Astrocyte of the cerebellum (primary cell): ENCODE results near the gene FOXP1.

Experiments
- DNase-seq: peaks from one replicate; pipeline ENCODE4 v3.0.0-alpha.2; 2011; ENCODE audit warnings: low read depth
- H3K4me3 ChIP-seq: 2 replicates; pipeline ENCODE4 v1.5.1; 2011; ENCODE audit warnings: mild to moderate bottlenecking, low read depth, low read length, moderate library complexity
- CTCF ChIP-seq: IDR thresholded peaks from 2 replicates; pipeline ENCODE4 v1.5.1; 2012; ENCODE audit warnings: low read length, low read depth, moderate library complexity, mild to moderate bottlenecking; ENCODE audit errors: missing control alignments
- in situ Hi-C: cut with HindIII; loops from 2 replicates; pipeline ENCODE4 v1.10.0; 2017; ENCODE audit warnings: low sequenced_read_pairs

FOXP1 gene

GRCh38 chr3:71304684-71305083, 278.8 kb downstream of the FOXP1 start:
- in situ Hi-C loops = loop anchor here (25.0 kb wide), 1 partner anchor 767 kb away; no protein-coding TSS in a partner anchor
- TF ChIP-seq CTCF = peak; percentile 55
- peak overlapping the region; percentile 33 for H3K4me3 ChIP-seq
- DNase-seq = peak; percentile 40

GRCh38 chr3:71304247-71304646, 279.3 kb downstream of the FOXP1 start:
- in situ Hi-C loops = loop anchor here (25.0 kb wide), 1 partner anchor 767 kb away; no protein-coding TSS in a partner anchor
- H3K4me3 ChIP-seq = no peak overlapping the region
- no peak for DNase-seq
- TF ChIP-seq CTCF = no peak

GRCh38 chr3:71303627-71304200, 279.8 kb downstream of the FOXP1 start:
- no peak for TF ChIP-seq CTCF
- no peak for DNase-seq
- in situ Hi-C loops = loop anchor here (25.0 kb wide), 1 partner anchor 766 kb away; no protein-coding TSS in a partner anchor
- no peak overlapping the region for H3K4me3 ChIP-seq

GRCh38 chr3:71302604-71303003, 280.9 kb downstream of the FOXP1 start:
- no peak for DNase-seq
- in situ Hi-C loops = loop anchor here (25.0 kb wide), 1 partner anchor 765 kb away; no protein-coding TSS in a partner anchor
- TF ChIP-seq CTCF = no peak
- no peak overlapping the region for H3K4me3 ChIP-seq

GRCh38 chr3:71300951-71301393, 282.6 kb downstream of the FOXP1 start:
- no peak for TF ChIP-seq CTCF
- no peak for DNase-seq
- in situ Hi-C loops = loop anchor here (25.0 kb wide), 1 partner anchor 764 kb away; no protein-coding TSS in a partner anchor
- H3K4me3 ChIP-seq = no peak overlapping the region

GRCh38 chr3:71299160-71299559, 284.4 kb downstream of the FOXP1 start:
- in situ Hi-C loops = no loop called here
- no peak for DNase-seq
- no peak for TF ChIP-seq CTCF
- no peak overlapping the region for H3K4me3 ChIP-seq
